ENCODE measurements around the gene SGCG.

GRCh38 chr13:23356368-23356767 lies 175.6 kb downstream of the SGCG start:
- TF ChIP-seq POLR2A (IDR thresholded peaks at IDR 0.05), result no peak
- no peak for TF ChIP-seq CTCF (IDR thresholded peaks at IDR 0.05)

Measured in adrenal gland (tissue), 5 donors.